HepG2 (cell line): Measurements from ENCODE around the gene SART1. TPM values are rescaled to one million over a fixed set of nuclear protein-coding genes. Genes with fewer than 3 reads are reported as not detected.

Source experiments
- CENPT ChIP-seq: sonication (generic); formaldehyde crosslinking; IDR thresholded peaks from 2 replicates; pipeline ENCODE4 v1.8.0; 2022; ENCODE audit warnings: low read depth, mild to moderate bottlenecking, moderate library complexity, missing genetic modification reagents
- DNMT3B ChIP-seq: conservative IDR thresholded peaks from 2 replicates; pipeline ENCODE4 v1.6.1; 2016; ENCODE audit warnings: missing biosample characterization, control low read depth
- DPF2 ChIP-seq: sonication (generic); formaldehyde crosslinking; IDR thresholded peaks from 2 replicates; pipeline ENCODE4 v1.4.0; 2020; ENCODE audit warnings: mild to moderate bottlenecking, low read depth, missing genetic modification reagents, borderline replicate concordance
- KDM4B ChIP-seq: sonication (generic); formaldehyde crosslinking; IDR thresholded peaks from 2 replicates; pipeline ENCODE4 v1.4.0; 2020; ENCODE audit warnings: missing genetic modification reagents
- KLF12 ChIP-seq: sonication (generic); formaldehyde crosslinking; IDR thresholded peaks from 2 replicates; pipeline ENCODE4 v1.4.0; 2020; ENCODE audit warnings: missing genetic modification reagents, borderline replicate concordance
- KLF9 ChIP-seq: IDR thresholded peaks from 2 replicates; pipeline ENCODE4 v1.6.1; 2016; ENCODE audit warnings: low read depth
- MTA3 ChIP-seq: sonication (generic); formaldehyde crosslinking; IDR thresholded peaks from 2 replicates; pipeline ENCODE4 v1.4.0; 2020; ENCODE audit warnings: missing genetic modification reagents
- NFE2L1 ChIP-seq: sonication (generic); formaldehyde crosslinking; IDR thresholded peaks from 2 replicates; pipeline ENCODE4 v1.4.0; 2020; ENCODE audit warnings: missing genetic modification reagents, mild to moderate bottlenecking, borderline replicate concordance
- NPAS2 ChIP-seq: sonication (generic); formaldehyde crosslinking; IDR thresholded peaks from 2 replicates; pipeline ENCODE4 v1.8.0; 2022; ENCODE audit warnings: mild to moderate bottlenecking, missing genetic modification reagents, borderline replicate concordance
- PLRG1 ChIP-seq: fragments of 450-650 bp; conservative IDR thresholded peaks from 2 replicates; pipeline ENCODE4 v1.6.1; 2016
- PRDM4 ChIP-seq: sonication (generic); formaldehyde crosslinking; IDR thresholded peaks from 2 replicates; pipeline ENCODE4 v1.9.0; 2021; ENCODE audit warnings: missing genetic modification reagents, borderline replicate concordance
- PTBP1 ChIP-seq: fragments of 200-400 bp; formaldehyde crosslinking; IDR thresholded peaks from 2 replicates; pipeline ENCODE4 v1.6.1; 2018; ENCODE audit warnings: low read length, low read depth; ENCODE audit not compliant: poor library complexity, severe bottlenecking
- SIX1 ChIP-seq: sonication (generic); formaldehyde crosslinking; IDR thresholded peaks from 2 replicates; pipeline ENCODE4 v1.4.0; 2020; ENCODE audit warnings: missing genetic modification reagents, borderline replicate concordance
- SMAD9 ChIP-seq: sonication (generic); formaldehyde crosslinking; IDR thresholded peaks from 2 replicates; pipeline ENCODE4 v1.5.1; 2020; ENCODE audit warnings: mild to moderate bottlenecking, missing genetic modification reagents
- SMYD3 ChIP-seq: sonication (generic); formaldehyde crosslinking; IDR thresholded peaks from 2 replicates; pipeline ENCODE4 v1.8.1; 2023; ENCODE audit warnings: mild to moderate bottlenecking, missing genetic modification reagents
- THYN1 ChIP-seq: sonication (generic); formaldehyde crosslinking; IDR thresholded peaks from 2 replicates; pipeline ENCODE4 v1.8.1; 2023; ENCODE audit warnings: low read depth, mild to moderate bottlenecking, moderate library complexity, missing genetic modification reagents, borderline replicate concordance
- WIZ ChIP-seq: sonication (generic); formaldehyde crosslinking; IDR thresholded peaks from 2 replicates; pipeline ENCODE4 v1.5.1; 2020; ENCODE audit warnings: mild to moderate bottlenecking, missing genetic modification reagents
- ZFY ChIP-seq: sonication (generic); formaldehyde crosslinking; IDR thresholded peaks from 2 replicates; pipeline ENCODE4 v1.4.0; 2020; ENCODE audit warnings: missing genetic modification reagents
- ZNF230 ChIP-seq: sonication (generic); formaldehyde crosslinking; IDR thresholded peaks from 2 replicates; pipeline ENCODE4 v1.4.0; 2020; ENCODE audit warnings: mild to moderate bottlenecking, missing genetic modification reagents
- ZNF3 ChIP-seq: IDR thresholded peaks from 2 replicates; pipeline ENCODE4 v1.7.0; 2017; ENCODE audit warnings: inconsistent platforms
- ZNF33B ChIP-seq: sonication (generic); formaldehyde crosslinking; IDR thresholded peaks from 2 replicates; pipeline ENCODE4 v1.5.1; 2020; ENCODE audit warnings: mild to moderate bottlenecking, missing genetic modification reagents
- ZNF550 ChIP-seq: sonication (generic); formaldehyde crosslinking; IDR thresholded peaks from 2 replicates; pipeline ENCODE4 v1.4.0; 2020; ENCODE audit warnings: mild to moderate bottlenecking, missing genetic modification reagents, borderline replicate concordance
- ZNF576 ChIP-seq: sonication (generic); formaldehyde crosslinking; IDR thresholded peaks from 2 replicates; pipeline ENCODE4 v1.4.0; 2020; ENCODE audit warnings: mild to moderate bottlenecking, missing genetic modification reagents
- ZNF761 ChIP-seq: sonication (generic); formaldehyde crosslinking; conservative IDR thresholded peaks from 2 replicates; pipeline ENCODE4 v1.4.0; 2020; ENCODE audit warnings: mild to moderate bottlenecking, missing genetic modification reagents
- ZSCAN22 ChIP-seq: sonication (generic); formaldehyde crosslinking; IDR thresholded peaks from 2 replicates; pipeline ENCODE4 v1.4.0; 2020; ENCODE audit warnings: mild to moderate bottlenecking, missing genetic modification reagents
- polyA plus RNA-seq, 8 experiments: library from polyadenylated mRNA; depleted of rRNA in 3 of 8; stranded (reverse) in 7 of 8; unstranded in 1 of 8; fragments of >200 nt; fragmentation: Illumina TruSeq in 4 of 8; extraction: Trizol in 4 of 8; gene quantifications; 2 replicates each; pipeline versions ENCODE4 v1.2.1 to v1.2.3, GENCODE V29; 2011 to 2016; ENCODE audit warnings: low read depth in 4 of 8, missing spikeins in 1 of 8, mixed read lengths in 1 of 8; ENCODE audit not compliant: insufficient read depth in 1 of 8
- total RNA-seq, 5 experiments: library from RNA; depleted of rRNA; stranded (reverse); fragments of >200 nt; fragmentation: Illumina TruSeq; extraction: Trizol; gene quantifications; 2 replicates each; pipeline ENCODE4 v1.2.3, GENCODE V29; 2016; ENCODE audit warnings: low read depth in 1 of 5
- TF ChIP-seq, protein P1 (sequence below): sonication (generic); formaldehyde crosslinking; IDR thresholded peaks from 2 replicates; pipeline ENCODE4 v1.4.0; 2020; ENCODE audit warnings: missing genetic modification reagents, borderline replicate concordance

The SART1 gene
- total and polyA plus RNA-seq, 2 of the 13 experiments (the other 11 are each of a cell fraction or from before 2014, with no cell fraction given): 11.3 to 22.5 TPM

GRCh38 chr11:66001942-66002647, 40.6 kb downstream of the SART1 start, which contains the start of the genes BANF1 and EIF1AD (continued):
- TF ChIP-seq PRDM4 (CRISPR knock-in tag): peak; percentile 77; the same call in 1 of the 2 replicates
- 0 out of 2 replicates have a peak, but pooled peaks have one; percentile 53 for TF ChIP-seq DNMT3B (CRISPR knock-in tag)
- peak; percentile 94 for TF ChIP-seq ZNF550 (CRISPR knock-in tag)
- no peak for TF ChIP-seq DPF2
- TF ChIP-seq THYN1 (CRISPR knock-in tag): no peak
- TF ChIP-seq SMYD3 (CRISPR knock-in tag): no peak
- no peak; the same call in 1 of the 2 replicates for TF ChIP-seq WIZ (CRISPR knock-in tag)
- no peak for TF ChIP-seq CENPT (CRISPR knock-in tag)
- TF ChIP-seq PLRG1: no peak
- TF ChIP-seq ZFY (CRISPR knock-in tag): peak; percentile 95
- no peak for TF ChIP-seq NFE2L1 (CRISPR knock-in tag)
- TF ChIP-seq ZNF230 (CRISPR knock-in tag): peak; percentile 98
- TF ChIP-seq PTBP1: no peak
- TF ChIP-seq SIX1: peak; percentile 64
- TF ChIP-seq ZNF33B (CRISPR knock-in tag): peak; percentile 86; the same call in 1 of the 2 replicates
- TF ChIP-seq KLF9 (CRISPR knock-in tag): peak; percentile 72; the same call in 1 of the 2 replicates
- TF ChIP-seq, protein P1, sequence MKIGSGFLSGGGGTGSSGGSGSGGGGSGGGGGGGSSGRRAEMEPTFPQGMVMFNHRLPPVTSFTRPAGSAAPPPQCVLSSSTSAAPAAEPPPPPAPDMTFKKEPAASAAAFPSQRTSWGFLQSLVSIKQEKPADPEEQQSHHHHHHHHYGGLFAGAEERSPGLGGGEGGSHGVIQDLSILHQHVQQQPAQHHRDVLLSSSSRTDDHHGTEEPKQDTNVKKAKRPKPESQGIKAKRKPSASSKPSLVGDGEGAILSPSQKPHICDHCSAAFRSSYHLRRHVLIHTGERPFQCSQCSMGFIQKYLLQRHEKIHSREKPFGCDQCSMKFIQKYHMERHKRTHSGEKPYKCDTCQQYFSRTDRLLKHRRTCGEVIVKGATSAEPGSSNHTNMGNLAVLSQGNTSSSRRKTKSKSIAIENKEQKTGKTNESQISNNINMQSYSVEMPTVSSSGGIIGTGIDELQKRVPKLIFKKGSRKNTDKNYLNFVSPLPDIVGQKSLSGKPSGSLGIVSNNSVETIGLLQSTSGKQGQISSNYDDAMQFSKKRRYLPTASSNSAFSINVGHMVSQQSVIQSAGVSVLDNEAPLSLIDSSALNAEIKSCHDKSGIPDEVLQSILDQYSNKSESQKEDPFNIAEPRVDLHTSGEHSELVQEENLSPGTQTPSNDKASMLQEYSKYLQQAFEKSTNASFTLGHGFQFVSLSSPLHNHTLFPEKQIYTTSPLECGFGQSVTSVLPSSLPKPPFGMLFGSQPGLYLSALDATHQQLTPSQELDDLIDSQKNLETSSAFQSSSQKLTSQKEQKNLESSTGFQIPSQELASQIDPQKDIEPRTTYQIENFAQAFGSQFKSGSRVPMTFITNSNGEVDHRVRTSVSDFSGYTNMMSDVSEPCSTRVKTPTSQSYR (CRISPR knock-in tag): 0 out of 2 replicates have a peak, but pooled peaks have one; percentile 5
- no peak for TF ChIP-seq MTA3 (CRISPR knock-in tag)
- TF ChIP-seq NPAS2: no peak
- TF ChIP-seq ZNF761 (CRISPR knock-in tag): peak; percentile 96
- peak; percentile 95; the same call in 1 of the 2 replicates for TF ChIP-seq KDM4B (CRISPR knock-in tag)
- 0 out of 2 replicates have a peak, but pooled peaks have one; percentile 24 for TF ChIP-seq SMAD9 (CRISPR knock-in tag)
- peak; percentile 86; the same call in 1 of the 2 replicates for TF ChIP-seq KLF12
- no peak for TF ChIP-seq ZNF576 (CRISPR knock-in tag)
- TF ChIP-seq ZNF3 (CRISPR knock-in tag): 0 out of 2 replicates have a peak, but pooled peaks have one; percentile 69
- no peak for TF ChIP-seq ZSCAN22 (CRISPR knock-in tag)
